Measurements from ENCODE around the gene TPX2.

DNA sequence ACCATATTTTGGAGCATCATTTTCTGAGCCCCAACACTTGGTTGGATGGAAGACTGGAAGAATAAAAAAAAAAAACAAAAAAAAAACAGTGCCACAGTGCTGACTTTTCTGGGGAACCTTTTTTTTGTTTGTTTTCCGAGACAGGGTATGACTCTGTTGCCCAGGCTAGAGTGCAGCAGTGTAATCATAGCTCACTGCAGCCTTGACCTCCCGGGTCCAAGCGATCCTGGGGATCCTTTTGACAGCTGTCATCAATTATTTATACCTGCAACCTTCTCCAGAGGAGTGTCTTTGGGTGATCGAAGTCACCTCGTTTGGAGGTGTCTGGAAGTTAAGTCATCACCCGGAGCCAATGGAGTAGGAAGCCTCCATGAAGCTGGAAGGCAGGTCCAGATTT, 7.8 kb upstream of the TPX2 start:
- TF ChIP-seq, protein P1, sequence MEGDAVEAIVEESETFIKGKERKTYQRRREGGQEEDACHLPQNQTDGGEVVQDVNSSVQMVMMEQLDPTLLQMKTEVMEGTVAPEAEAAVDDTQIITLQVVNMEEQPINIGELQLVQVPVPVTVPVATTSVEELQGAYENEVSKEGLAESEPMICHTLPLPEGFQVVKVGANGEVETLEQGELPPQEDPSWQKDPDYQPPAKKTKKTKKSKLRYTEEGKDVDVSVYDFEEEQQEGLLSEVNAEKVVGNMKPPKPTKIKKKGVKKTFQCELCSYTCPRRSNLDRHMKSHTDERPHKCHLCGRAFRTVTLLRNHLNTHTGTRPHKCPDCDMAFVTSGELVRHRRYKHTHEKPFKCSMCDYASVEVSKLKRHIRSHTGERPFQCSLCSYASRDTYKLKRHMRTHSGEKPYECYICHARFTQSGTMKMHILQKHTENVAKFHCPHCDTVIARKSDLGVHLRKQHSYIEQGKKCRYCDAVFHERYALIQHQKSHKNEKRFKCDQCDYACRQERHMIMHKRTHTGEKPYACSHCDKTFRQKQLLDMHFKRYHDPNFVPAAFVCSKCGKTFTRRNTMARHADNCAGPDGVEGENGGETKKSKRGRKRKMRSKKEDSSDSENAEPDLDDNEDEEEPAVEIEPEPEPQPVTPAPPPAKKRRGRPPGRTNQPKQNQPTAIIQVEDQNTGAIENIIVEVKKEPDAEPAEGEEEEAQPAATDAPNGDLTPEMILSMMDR (IDR thresholded peaks at IDR 0.05; ENCODE audit: poor library complexity, severe bottlenecking): no peak
- TF ChIP-seq POLR2AphosphoS5 (IDR thresholded peaks at IDR 0.05) (no peak), EZH2 (IDR thresholded peaks at IDR 0.05; ENCODE audit: borderline replicate concordance, insufficient read depth, low read length, poor library complexity, severe bottlenecking) (no peak), EP300 (conservative IDR thresholded peaks at IDR 0.05; ENCODE audit: poor library complexity, severe bottlenecking) (no peak)
- TF ChIP-seq, protein P2, sequence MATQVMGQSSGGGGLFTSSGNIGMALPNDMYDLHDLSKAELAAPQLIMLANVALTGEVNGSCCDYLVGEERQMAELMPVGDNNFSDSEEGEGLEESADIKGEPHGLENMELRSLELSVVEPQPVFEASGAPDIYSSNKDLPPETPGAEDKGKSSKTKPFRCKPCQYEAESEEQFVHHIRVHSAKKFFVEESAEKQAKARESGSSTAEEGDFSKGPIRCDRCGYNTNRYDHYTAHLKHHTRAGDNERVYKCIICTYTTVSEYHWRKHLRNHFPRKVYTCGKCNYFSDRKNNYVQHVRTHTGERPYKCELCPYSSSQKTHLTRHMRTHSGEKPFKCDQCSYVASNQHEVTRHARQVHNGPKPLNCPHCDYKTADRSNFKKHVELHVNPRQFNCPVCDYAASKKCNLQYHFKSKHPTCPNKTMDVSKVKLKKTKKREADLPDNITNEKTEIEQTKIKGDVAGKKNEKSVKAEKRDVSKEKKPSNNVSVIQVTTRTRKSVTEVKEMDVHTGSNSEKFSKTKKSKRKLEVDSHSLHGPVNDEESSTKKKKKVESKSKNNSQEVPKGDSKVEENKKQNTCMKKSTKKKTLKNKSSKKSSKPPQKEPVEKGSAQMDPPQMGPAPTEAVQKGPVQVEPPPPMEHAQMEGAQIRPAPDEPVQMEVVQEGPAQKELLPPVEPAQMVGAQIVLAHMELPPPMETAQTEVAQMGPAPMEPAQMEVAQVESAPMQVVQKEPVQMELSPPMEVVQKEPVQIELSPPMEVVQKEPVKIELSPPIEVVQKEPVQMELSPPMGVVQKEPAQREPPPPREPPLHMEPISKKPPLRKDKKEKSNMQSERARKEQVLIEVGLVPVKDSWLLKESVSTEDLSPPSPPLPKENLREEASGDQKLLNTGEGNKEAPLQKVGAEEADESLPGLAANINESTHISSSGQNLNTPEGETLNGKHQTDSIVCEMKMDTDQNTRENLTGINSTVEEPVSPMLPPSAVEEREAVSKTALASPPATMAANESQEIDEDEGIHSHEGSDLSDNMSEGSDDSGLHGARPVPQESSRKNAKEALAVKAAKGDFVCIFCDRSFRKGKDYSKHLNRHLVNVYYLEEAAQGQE (IDR thresholded peaks at IDR 0.05; ENCODE audit: borderline replicate concordance): no peak
